ENCODE data around the gene WWP2. TPM values are rescaled to one million over a fixed set of nuclear protein-coding genes. Genes with fewer than 3 reads are reported as not detected.
"Not testable (repeated sequence)": the region's sequence is repeated elsewhere in the genome, so short reads cannot be mapped to it uniquely, and the experiment has no call there.

The WWP2 gene
- total RNA-seq, 4 donors from 2014 or later = 23.4 to 32.8 (median 29.6) TPM

GRCh38 chr16:69779724-69780123, 17.6 kb downstream of the WWP2 start:
- H3K4me3 ChIP-seq = no peak overlapping the region
- DNase-seq = no peak
- H3K9me3 ChIP-seq = peaks cover 0 to 7% (median 0%) of the 10 kb centered on the region in 3 donors
- 78 to 84% methylated on average over 2 of the region's 2 CpGs for WGBS, 2 donors
- no peak for TF ChIP-seq CTCF (IDR thresholded peaks at IDR 0.05)
- no peak for TF ChIP-seq POLR2A (IDR thresholded peaks at IDR 0.05)
- intact Hi-C loops (cut with DNase I) = no loop called here
- H3K27ac ChIP-seq = no peak overlapping the region
- H3K27me3 ChIP-seq = no peaks in the 10 kb centered on the region
- H3K4me1 ChIP-seq = peaks cover 0 to 4% (median 0%) of the 10 kb centered on the region in 3 donors
- peaks cover 0 to 42% (median 0%) of the 10 kb centered on the region in 3 donors for H3K36me3 ChIP-seq

- DNase-seq = no peak
- TF ChIP-seq CTCF (IDR thresholded peaks at IDR 0.05) = no peak
- no peak for TF ChIP-seq POLR2A (IDR thresholded peaks at IDR 0.05)
- 84 to 90% methylated on average over 3 of the region's 3 CpGs for WGBS, 2 donors
- H3K4me1 ChIP-seq = no peaks in the 10 kb centered on the region
- no peak overlapping the region for H3K27ac ChIP-seq
- no peak overlapping the region for H3K4me3 ChIP-seq
- H3K36me3 ChIP-seq = peaks cover 0 to 41% (median 0%) of the 10 kb centered on the region in 3 donors
- H3K9me3 ChIP-seq = peaks cover 0 to 3% (median 0%) of the 10 kb centered on the region in 3 donors
- no peaks in the 10 kb centered on the region for H3K27me3 ChIP-seq
- intact Hi-C loops (cut with DNase I) = no loop called here
Measured at GRCh38 chr16:69781118-69781517, 19.0 kb downstream of the WWP2 start.

GRCh38 chr16:69784586-69784985, 22.5 kb downstream of the WWP2 start:
- DNase-seq = no peak
- WGBS, 2 donors = 85 to 88% methylated on average over 6 of the region's 6 CpGs
- no peak for TF ChIP-seq CTCF (IDR thresholded peaks at IDR 0.05)
- Histone ChIP-seq H3K27me3 (no peaks in the 10 kb centered on the region), H3K27ac (no peak overlapping the region), H3K4me1 (no peaks in the 10 kb centered on the region), H3K4me3 (no peak overlapping the region), H3K9me3 (no peaks in the 10 kb centered on the region), H3K36me3 (peaks cover 0 to 54% (median 7%) of the 10 kb centered on the region in 3 donors)
- intact Hi-C loops (cut with DNase I) = no loop called here

GRCh38 chr16:69787883-69788282, 25.8 kb downstream of the WWP2 start:
- 96 to 100% methylated on average over 2 to 4 of the region's 4 CpGs for WGBS, 2 donors
- Histone ChIP-seq H3K36me3 (peaks cover 0 to 83% (median 9%) of the 10 kb centered on the region in 3 donors), H3K9me3 (no peaks in the 10 kb centered on the region), H3K4me1 (no peaks in the 10 kb centered on the region), H3K27me3 (no peaks in the 10 kb centered on the region), H3K27ac (no peak overlapping the region), H3K4me3 (no peak overlapping the region)
- TF ChIP-seq POLR2A (IDR thresholded peaks at IDR 0.05) = no peak
- TF ChIP-seq CTCF (IDR thresholded peaks at IDR 0.05) = no peak
- intact Hi-C loops (cut with DNase I) = no loop called here
- DNase-seq = no peak

- H3K4me3 ChIP-seq; H3K27me3 ChIP-seq; H3K4me1 ChIP-seq; H3K27ac ChIP-seq; H3K9me3 ChIP-seq; intact Hi-C loops (cut with DNase I); DNase-seq: not testable (repeated sequence)
- WGBS, 2 donors = 92 to 97% methylated on average over 4 to 6 of the region's 6 CpGs
- peaks cover 0 to 62% (median 9%) of the 10 kb centered on the region in 3 donors for H3K36me3 ChIP-seq
Measured at GRCh38 chr16:69791391-69791847, 29.3 kb downstream of the WWP2 start.

- peaks cover 0 to 43% (median 5%) of the 10 kb centered on the region in 3 donors for H3K36me3 ChIP-seq
- H3K4me1 ChIP-seq = peaks cover 0 to 8% (median 0%) of the 10 kb centered on the region in 3 donors
- TF ChIP-seq POLR2A (IDR thresholded peaks at IDR 0.05) = no peak
- no peak for TF ChIP-seq CTCF (IDR thresholded peaks at IDR 0.05)
- intact Hi-C loops (cut with DNase I) = no loop called here
- no peaks in the 10 kb centered on the region for H3K9me3 ChIP-seq
- WGBS, 2 donors = 76 to 98% methylated on average over 4 of the region's 4 CpGs
- no peak for DNase-seq
- no peaks in the 10 kb centered on the region for H3K27me3 ChIP-seq
- no peak overlapping the region for H3K27ac ChIP-seq
- H3K4me3 ChIP-seq = no peak overlapping the region
Measured at GRCh38 chr16:69793526-69793925, 31.4 kb downstream of the WWP2 start.

Data from esophagus squamous epithelium (tissue), 5 donors.